Natural killer cell (primary cell): ENCODE results near the gene LRRC8A. TPM values are rescaled to one million over a fixed set of nuclear protein-coding genes. Genes with fewer than 3 reads are reported as not detected.

Experiments
- ATAC-seq, 3 donors: fragments of 150-1000 bp in 2 of 3; fragments of 200-7000 bp in 1 of 3; cut with Tn5 transposase; 1 replicate in 1 of 3; 2 replicates in 2 of 3; pipeline ENCODE4 v1.10.0; 2021; ENCODE audit warnings: mild to moderate bottlenecking in 2 of 3, moderate library complexity in 2 of 3
- DNase-seq, 2 donors: peaks; one replicate each; pipeline versions ENCODE4 v3.0.0 to v3.0.0-alpha.2; 2013 to 2021; ENCODE audit warnings: mixed read lengths in 1 of 2
- H3K27ac ChIP-seq: one replicate; pipeline ENCODE4 v1.5.1; 2013; ENCODE audit warnings: mild to moderate bottlenecking, low read length
- H3K27me3 ChIP-seq: one replicate; pipeline ENCODE4 v1.6.1; 2013; ENCODE audit warnings: low read length; ENCODE audit not compliant: control insufficient read depth, insufficient read depth
- H3K36me3 ChIP-seq: one replicate; pipeline ENCODE4 v1.6.1; 2013; ENCODE audit warnings: low read length; ENCODE audit not compliant: control insufficient read depth, insufficient read depth
- H3K4me1 ChIP-seq: one replicate; pipeline ENCODE4 v1.6.1; 2013; ENCODE audit warnings: low read length; ENCODE audit not compliant: control insufficient read depth, insufficient read depth
- H3K4me3 ChIP-seq: one replicate; pipeline ENCODE4 v1.5.1; 2013; ENCODE audit warnings: low read length
- H3K9me3 ChIP-seq: one replicate; pipeline ENCODE4 v1.6.1; 2013; ENCODE audit warnings: low read length; ENCODE audit not compliant: control insufficient read depth, insufficient read depth
- H3K27ac Mint-ChIP-seq, 2 donors: one replicate each; pipeline ENCODE4 v1.8.0; 2022; ENCODE audit warnings: mild to moderate bottlenecking in 2 of 2, mixed read lengths in 2 of 2, moderate library complexity in 1 of 2
- H3K27me3 Mint-ChIP-seq, 2 donors: one replicate each; pipeline ENCODE4 v1.8.0; 2022; ENCODE audit warnings: low read depth in 2 of 2, mixed read lengths in 2 of 2
- H3K36me3 Mint-ChIP-seq: one replicate; pipeline ENCODE4 v1.8.0; 2022; ENCODE audit warnings: mixed read lengths
- H3K4me1 Mint-ChIP-seq, 2 donors: one replicate each; pipeline ENCODE4 v1.8.0; 2022; ENCODE audit warnings: mixed read lengths in 2 of 2
- H3K4me3 Mint-ChIP-seq: one replicate; pipeline ENCODE4 v1.8.0; 2022; ENCODE audit warnings: mild to moderate bottlenecking, moderate library complexity, mixed read lengths
- H3K9me3 Mint-ChIP-seq, 2 donors: one replicate each; pipeline ENCODE4 v1.8.0; 2022; ENCODE audit warnings: mixed read lengths in 2 of 2
- WGBS: methylation state at CpG from one replicate; pipeline ENCODE4 v1.1.7; 2013; ENCODE audit warnings: missing lambda C conversion rate; ENCODE audit not compliant: insufficient coverage; 5-methylcytosine and 5-hydroxymethylcytosine counted together
- intact Hi-C: fragments of 100-400 bp; cut with micrococcal nuclease; formaldehyde crosslinking; loops from one replicate; pipeline ENCODE4 v1.14.2; 2022
- total RNA-seq, 4 donors: library from RNA; stranded (reverse); fragments of 120-200 nt in 1 of 4; gene quantifications; one replicate each; pipeline versions ENCODE4 v1.2.3 to v1.2.4, GENCODE V29; 2013 to 2022
- TF ChIP-seq, protein P1 (sequence below): fragments of 200-600 bp; IDR thresholded peaks from one replicate; pipeline ENCODE4 v1.8.0; 2022; ENCODE audit warnings: antibody characterized with exemption

Gene LRRC8A
- total RNA-seq, 3 donors from 2014 or later (not counting 1 experiment from before 2014, with no cell fraction given): 60.0 to 82.9 (median 67.9) TPM

DNA sequence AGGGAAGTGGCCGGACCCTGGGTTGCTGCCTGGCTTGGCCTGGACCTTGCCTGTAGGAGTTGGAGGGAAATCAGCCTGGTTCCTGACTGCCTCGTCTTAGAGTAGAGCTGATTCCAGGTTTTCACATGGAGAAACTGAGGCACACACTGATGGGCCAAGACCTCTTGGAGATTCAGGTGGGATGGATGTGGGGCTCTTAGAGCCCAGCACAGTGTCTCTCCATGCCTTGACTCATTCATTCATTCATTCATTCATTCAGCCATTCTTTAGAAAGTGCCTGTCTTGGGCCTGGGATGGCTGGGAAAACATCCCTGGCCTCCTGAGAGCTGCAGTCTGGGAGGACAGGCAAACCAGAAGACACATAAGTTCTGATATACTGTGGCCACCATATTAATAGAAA lies 2.2 kb downstream of the LRRC8A start:
- Histone ChIP-seq H3K9me3 (no peaks in the 10 kb centered on the region), H3K4me3 (no peak overlapping the region), H3K4me1 (peaks cover 49% of the 10 kb centered on the region), H3K36me3 (peaks cover 29% of the 10 kb centered on the region), H3K27ac (no peak overlapping the region), H3K27me3 (no peaks in the 10 kb centered on the region)
- H3K27me3 Mint-ChIP-seq: no peaks in the 10 kb centered on the region
- TF ChIP-seq, protein P1, sequence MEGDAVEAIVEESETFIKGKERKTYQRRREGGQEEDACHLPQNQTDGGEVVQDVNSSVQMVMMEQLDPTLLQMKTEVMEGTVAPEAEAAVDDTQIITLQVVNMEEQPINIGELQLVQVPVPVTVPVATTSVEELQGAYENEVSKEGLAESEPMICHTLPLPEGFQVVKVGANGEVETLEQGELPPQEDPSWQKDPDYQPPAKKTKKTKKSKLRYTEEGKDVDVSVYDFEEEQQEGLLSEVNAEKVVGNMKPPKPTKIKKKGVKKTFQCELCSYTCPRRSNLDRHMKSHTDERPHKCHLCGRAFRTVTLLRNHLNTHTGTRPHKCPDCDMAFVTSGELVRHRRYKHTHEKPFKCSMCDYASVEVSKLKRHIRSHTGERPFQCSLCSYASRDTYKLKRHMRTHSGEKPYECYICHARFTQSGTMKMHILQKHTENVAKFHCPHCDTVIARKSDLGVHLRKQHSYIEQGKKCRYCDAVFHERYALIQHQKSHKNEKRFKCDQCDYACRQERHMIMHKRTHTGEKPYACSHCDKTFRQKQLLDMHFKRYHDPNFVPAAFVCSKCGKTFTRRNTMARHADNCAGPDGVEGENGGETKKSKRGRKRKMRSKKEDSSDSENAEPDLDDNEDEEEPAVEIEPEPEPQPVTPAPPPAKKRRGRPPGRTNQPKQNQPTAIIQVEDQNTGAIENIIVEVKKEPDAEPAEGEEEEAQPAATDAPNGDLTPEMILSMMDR: no peak
- WGBS: 95% methylated on average over 2 of the region's 2 CpGs
- intact Hi-C loops: loop anchor here (5.0 kb wide), 1 partner anchor 38 kb away; the partner anchor contains the start of gene PHYHD1
- ATAC-seq (no peak), DNase-seq (no peak)
- H3K9me3 Mint-ChIP-seq: no peaks in the 10 kb centered on the region
- no peaks in the 10 kb centered on the region for H3K36me3 Mint-ChIP-seq
- peak overlapping the region; percentile 97 for H3K4me3 Mint-ChIP-seq
- peak overlapping the region; percentile 93 to 97 for H3K27ac Mint-ChIP-seq
- H3K4me1 Mint-ChIP-seq: peaks cover 65 to 72% of the 10 kb centered on the region in 2 donors

GRCh38 chr9:128885376-128885775 lies 3.4 kb downstream of the LRRC8A start:
- no peaks in the 10 kb centered on the region for H3K9me3 Mint-ChIP-seq
- Histone ChIP-seq H3K4me1 (peaks cover 50% of the 10 kb centered on the region), H3K9me3 (no peaks in the 10 kb centered on the region), H3K27me3 (no peaks in the 10 kb centered on the region), H3K36me3 (peaks cover 33% of the 10 kb centered on the region), H3K27ac (no peak overlapping the region), H3K4me3 (no peak overlapping the region)
- peak overlapping the region; percentile 51 for H3K4me3 Mint-ChIP-seq
- intact Hi-C loops: no loop called here
- WGBS: 94% methylated on average over 8 of the region's 8 CpGs
- H3K27ac Mint-ChIP-seq: peak overlapping the region; percentile 93 to 97
- peaks cover 68 to 75% of the 10 kb centered on the region in 2 donors for H3K4me1 Mint-ChIP-seq
- H3K27me3 Mint-ChIP-seq: no peaks in the 10 kb centered on the region
- H3K36me3 Mint-ChIP-seq: no peaks in the 10 kb centered on the region
- DNase-seq: no peak
- ATAC-seq: no peak
- TF ChIP-seq, protein P1: no peak

DNA sequence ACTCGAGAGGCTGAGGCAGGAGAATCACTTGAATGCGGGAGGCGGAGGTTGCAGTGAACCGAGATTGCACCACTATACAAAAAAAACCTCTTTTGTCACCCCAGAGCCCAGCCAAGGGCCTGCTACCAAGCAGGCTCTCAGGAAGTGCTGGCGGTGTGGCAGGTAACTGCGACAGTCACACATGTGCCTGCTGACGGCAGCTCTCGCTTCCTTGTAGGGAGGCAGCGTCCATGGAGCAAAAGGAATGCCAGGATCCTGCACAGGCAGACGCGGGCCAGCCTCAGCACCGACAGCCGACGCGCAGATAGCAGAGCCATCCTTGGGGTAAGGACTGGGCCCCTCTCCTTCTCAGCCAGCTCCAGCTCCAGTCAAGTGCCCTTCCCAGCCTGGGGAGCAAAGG lies 3.9 kb downstream of the LRRC8A start:
- no peak overlapping the region for H3K27ac ChIP-seq
- TF ChIP-seq, protein P1: no peak
- WGBS: 85% methylated on average over 15 of the region's 15 CpGs
- H3K9me3 ChIP-seq: no peaks in the 10 kb centered on the region
- H3K9me3 Mint-ChIP-seq: no peaks in the 10 kb centered on the region
- no peak overlapping the region for H3K4me3 ChIP-seq
- no peak for DNase-seq
- no peaks in the 10 kb centered on the region for H3K27me3 ChIP-seq
- H3K27ac Mint-ChIP-seq: peak overlapping the region; percentile 93 to 97
- H3K36me3 Mint-ChIP-seq: no peaks in the 10 kb centered on the region
- H3K4me1 Mint-ChIP-seq: peaks cover 68 to 76% of the 10 kb centered on the region in 2 donors
- intact Hi-C loops: no loop called here
- peaks cover 46% of the 10 kb centered on the region for H3K4me1 ChIP-seq
- peak overlapping the region; percentile 51 for H3K4me3 Mint-ChIP-seq
- H3K27me3 Mint-ChIP-seq: no peaks in the 10 kb centered on the region
- H3K36me3 ChIP-seq: peaks cover 37% of the 10 kb centered on the region
- ATAC-seq: no peak

DNA sequence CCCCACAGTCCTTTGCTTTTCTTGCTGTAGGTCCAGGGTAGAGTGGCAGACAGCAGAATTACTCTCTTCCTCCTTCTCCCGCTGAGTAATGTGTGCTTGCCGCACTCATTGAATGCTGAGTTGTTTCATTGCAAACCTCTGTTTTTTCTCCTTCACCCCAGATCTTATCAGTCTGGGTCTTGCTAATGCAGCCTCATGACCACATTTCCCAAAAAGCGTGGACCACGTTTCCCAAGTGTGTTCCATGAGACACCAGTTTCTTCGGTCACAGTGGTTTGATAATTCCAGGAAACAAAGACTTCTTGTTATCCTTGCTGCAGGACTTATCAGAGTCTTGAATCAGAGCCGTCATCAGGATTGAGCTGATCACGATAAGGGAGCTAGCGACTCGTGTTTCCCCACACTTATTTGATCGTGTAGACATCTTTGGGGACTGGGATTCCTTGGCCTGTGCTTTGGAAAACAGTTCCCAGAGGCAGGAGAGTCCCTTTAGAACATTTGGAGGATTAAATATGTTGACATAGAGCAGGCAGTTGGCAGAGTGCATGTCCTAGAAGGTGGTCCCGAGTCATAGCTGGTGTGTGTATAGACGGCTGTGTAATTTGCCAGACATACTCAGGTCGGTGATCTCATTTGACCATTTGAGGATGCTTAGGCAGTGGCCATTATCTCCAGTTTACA lies 4.4 kb downstream of the LRRC8A start:
- Mint-ChIP-seq H3K27me3 (no peaks in the 10 kb centered on the region), H3K27ac (peak overlapping the region; percentile 93 to 97), H3K4me1 (peaks cover 63 to 71% of the 10 kb centered on the region in 2 donors), H3K9me3 (no peaks in the 10 kb centered on the region), H3K36me3 (no peaks in the 10 kb centered on the region), H3K4me3 (peak overlapping the region; percentile 25)
- ATAC-seq: no peak
- H3K9me3 ChIP-seq: no peaks in the 10 kb centered on the region
- H3K27ac ChIP-seq: no peak overlapping the region
- no peak for DNase-seq
- peaks cover 46% of the 10 kb centered on the region for H3K4me1 ChIP-seq
- intact Hi-C loops: no loop called here
- WGBS: 84% methylated on average over 13 of the region's 13 CpGs
- H3K36me3 ChIP-seq: peaks cover 37% of the 10 kb centered on the region
- TF ChIP-seq, protein P1: no peak
- no peak overlapping the region for H3K4me3 ChIP-seq
- no peaks in the 10 kb centered on the region for H3K27me3 ChIP-seq
